ENCODE results near the gene CDX1. TPM values are rescaled to one million over a fixed set of nuclear protein-coding genes. Genes with fewer than 3 reads are reported as not detected.

The CDX1 gene
- total and polyA plus RNA-seq, 2 of the 8 experiments (the other 6 are each of a cell fraction or from before 2014, with no cell fraction given): not detected

DNA sequence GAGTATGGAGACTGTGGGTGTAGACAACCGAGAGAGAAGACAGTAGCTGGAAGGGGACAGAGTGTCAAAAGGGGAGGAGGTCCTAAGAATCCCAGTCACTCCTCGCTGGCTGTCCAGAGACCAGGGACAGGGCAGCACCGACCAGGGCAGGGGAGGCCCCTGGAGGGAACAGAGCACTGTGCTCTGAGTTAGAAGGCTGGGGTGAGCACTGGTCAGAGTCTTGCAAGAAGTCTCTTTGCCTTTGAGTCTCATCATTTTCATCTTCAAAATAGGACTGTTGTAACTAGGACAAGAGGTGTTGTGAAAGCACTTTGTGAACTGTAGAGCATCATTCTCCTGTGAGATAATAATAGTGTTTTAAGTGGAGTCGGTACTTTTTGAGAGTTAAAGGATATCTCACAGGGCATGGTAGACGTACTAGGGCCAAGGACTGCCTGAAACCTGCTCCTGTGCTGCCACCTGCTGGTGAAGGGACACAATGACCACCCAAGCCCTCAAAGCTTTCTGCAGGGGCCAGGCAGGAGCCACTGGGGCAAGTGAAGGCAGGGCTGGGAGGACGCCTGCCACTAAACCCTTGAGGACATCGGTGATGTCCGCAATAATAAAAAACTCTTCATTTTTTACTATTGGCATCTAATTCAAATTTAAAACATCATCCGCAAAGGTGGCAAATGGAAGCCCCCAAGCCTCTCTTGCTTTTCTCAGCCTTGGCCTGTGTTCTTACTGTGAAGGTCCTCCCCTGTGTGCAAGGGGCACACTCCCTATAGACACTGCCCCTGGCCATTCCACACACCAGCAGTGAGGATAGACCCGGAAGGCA, 51.5 kb downstream of the CDX1 start (continued):
- TF ChIP-seq, protein P1, sequence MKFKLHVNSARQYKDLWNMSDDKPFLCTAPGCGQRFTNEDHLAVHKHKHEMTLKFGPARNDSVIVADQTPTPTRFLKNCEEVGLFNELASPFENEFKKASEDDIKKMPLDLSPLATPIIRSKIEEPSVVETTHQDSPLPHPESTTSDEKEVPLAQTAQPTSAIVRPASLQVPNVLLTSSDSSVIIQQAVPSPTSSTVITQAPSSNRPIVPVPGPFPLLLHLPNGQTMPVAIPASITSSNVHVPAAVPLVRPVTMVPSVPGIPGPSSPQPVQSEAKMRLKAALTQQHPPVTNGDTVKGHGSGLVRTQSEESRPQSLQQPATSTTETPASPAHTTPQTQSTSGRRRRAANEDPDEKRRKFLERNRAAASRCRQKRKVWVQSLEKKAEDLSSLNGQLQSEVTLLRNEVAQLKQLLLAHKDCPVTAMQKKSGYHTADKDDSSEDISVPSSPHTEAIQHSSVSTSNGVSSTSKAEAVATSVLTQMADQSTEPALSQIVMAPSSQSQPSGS (IDR thresholded peaks at IDR 0.05; ENCODE audit: low read length): no peak
- TF ChIP-seq SUZ12 (IDR thresholded peaks at IDR 0.05; ENCODE audit: low read length): no peak
- TF ChIP-seq CBX8 (IDR thresholded peaks at IDR 0.05; ENCODE audit: borderline replicate concordance, low read depth, low read length): no peak
- no peak for TF ChIP-seq SP2 (IDR thresholded peaks at IDR 0.05; ENCODE audit: low read length)
- no peak for TF ChIP-seq CHD2 (IDR thresholded peaks at IDR 0.05; ENCODE audit: low read length)
- no peak for TF ChIP-seq CEBPB (IDR thresholded peaks at IDR 0.05; ENCODE audit: low read depth, low read length)

Measured in H1 (cell line).